HL-60 (cell line): ENCODE measurements around the gene SAC3D1.

Experiments
- DNase-seq, 2 experiments: peaks; one replicate each; pipeline ENCODE4 v3.0.0-alpha.2; 2010 to 2020; ENCODE audit warnings: low read depth in 1 of 2, low spot score in 1 of 2
- H3K27ac ChIP-seq: fragments of 250-450 bp; sonication (Bioruptor Pico); replicated peaks from 2 replicates; pipeline ENCODE4 v1.5.1; 2020; ENCODE audit warnings: mild to moderate bottlenecking, moderate library complexity
- H3K27me3 ChIP-seq: fragments of 250-450 bp; sonication (Bioruptor Pico); 2 replicates; pipeline ENCODE4 v1.5.1; 2021; ENCODE audit warnings: mild to moderate bottlenecking, moderate library complexity; ENCODE audit not compliant: insufficient read depth, poor library complexity, severe bottlenecking
- H3K4me3 ChIP-seq: replicated peaks from 2 replicates; pipeline ENCODE4 v1.5.1; 2011; ENCODE audit warnings: mild to moderate bottlenecking, control low read depth, low read length; ENCODE audit not compliant: insufficient read depth
- CTCF ChIP-seq: IDR thresholded peaks from one replicate; pipeline ENCODE4 v1.5.1; 2011; ENCODE audit warnings: low read length, control low read depth, inconsistent platforms; ENCODE audit not compliant: insufficient read depth
- GABPA ChIP-seq: IDR thresholded peaks from 2 replicates; pipeline ENCODE4 v1.6.1; 2012; ENCODE audit warnings: low read depth
- POLR2AphosphoS5 ChIP-seq: IDR thresholded peaks from 2 replicates; pipeline ENCODE4 v1.6.1; 2012; ENCODE audit warnings: low read depth
- REST ChIP-seq: IDR thresholded peaks from 2 replicates; pipeline ENCODE4 v1.6.1; 2012; ENCODE audit warnings: low read depth; ENCODE audit not compliant: insufficient replicate concordance
- SPI1 ChIP-seq: IDR thresholded peaks from 2 replicates; pipeline ENCODE4 v1.6.1; 2012; ENCODE audit warnings: low read depth, mild to moderate bottlenecking, borderline replicate concordance
- long read RNA-seq: library from polyadenylated mRNA; unstranded; transcript quantifications from one replicate; pipeline ENCODE4 v2.0.0, GENCODE V29; 2020

Gene SAC3D1
- long read RNA-seq, transcript SAC3D1-201 (2 exons, 1,566 nt), result major isoform, 5 of 7 reads
- long read RNA-seq, partial matches to known transcripts, result 0 of 7 reads
- long read RNA-seq, other reads (novel, unspliced or antisense), result 0 of 7 reads

DNA sequence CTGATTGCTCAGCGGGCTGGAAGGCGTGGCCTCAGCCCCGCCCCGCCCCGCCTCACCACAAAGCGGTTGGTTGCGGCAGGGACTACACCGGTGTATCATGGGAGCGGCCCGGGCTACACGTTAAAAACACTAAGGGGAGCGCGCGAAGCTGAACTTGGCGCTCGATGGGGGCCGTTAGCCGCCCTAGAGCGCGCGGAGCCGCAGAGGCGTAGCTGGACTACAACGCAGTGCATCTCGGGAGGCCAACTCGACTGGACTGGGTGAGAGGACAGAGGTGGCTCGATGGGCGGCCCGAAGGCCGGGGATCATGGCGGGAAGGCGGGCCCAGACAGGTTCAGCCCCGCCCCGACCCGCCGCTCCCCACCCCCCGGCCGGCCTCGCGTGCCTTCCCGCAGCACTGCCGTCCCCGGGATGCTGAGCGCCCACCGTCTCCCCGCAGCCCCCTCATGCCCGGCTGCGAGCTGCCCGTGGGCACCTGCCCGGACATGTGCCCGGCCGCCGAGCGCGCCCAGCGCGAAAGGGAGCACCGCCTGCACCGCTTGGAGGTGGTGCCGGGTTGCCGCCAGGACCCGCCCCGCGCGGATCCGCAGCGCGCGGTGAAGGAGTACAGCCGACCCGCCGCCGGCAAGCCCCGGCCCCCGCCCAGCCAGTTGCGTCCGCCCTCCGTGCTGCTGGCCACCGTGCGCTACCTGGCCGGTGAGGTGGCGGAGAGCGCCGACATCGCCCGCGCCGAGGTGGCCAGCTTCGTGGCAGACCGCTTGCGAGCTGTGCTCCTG, at the start of gene SAC3D1:
Gene SAC3D1, plus strand, starts transcription at position 364 of the 776 bp plus-strand sequence. Its CDS starts 83 bp downstream, at position 447.
- Histone ChIP-seq H3K27ac (peak within 1 kb of the TSS; percentile 86), H3K4me3 (peak within 1 kb of the TSS; percentile 67), H3K27me3 (no peaks in the 10 kb centered on the region)
- no peak for TF ChIP-seq SPI1
- TF ChIP-seq CTCF, result no peak
- TF ChIP-seq GABPA, result no peak
- TF ChIP-seq REST, result no peak
- TF ChIP-seq POLR2AphosphoS5, result peak; percentile 58; the same call in 1 of the 2 replicates
- DNase-seq, result peak; percentile 96 to 97

DNA sequence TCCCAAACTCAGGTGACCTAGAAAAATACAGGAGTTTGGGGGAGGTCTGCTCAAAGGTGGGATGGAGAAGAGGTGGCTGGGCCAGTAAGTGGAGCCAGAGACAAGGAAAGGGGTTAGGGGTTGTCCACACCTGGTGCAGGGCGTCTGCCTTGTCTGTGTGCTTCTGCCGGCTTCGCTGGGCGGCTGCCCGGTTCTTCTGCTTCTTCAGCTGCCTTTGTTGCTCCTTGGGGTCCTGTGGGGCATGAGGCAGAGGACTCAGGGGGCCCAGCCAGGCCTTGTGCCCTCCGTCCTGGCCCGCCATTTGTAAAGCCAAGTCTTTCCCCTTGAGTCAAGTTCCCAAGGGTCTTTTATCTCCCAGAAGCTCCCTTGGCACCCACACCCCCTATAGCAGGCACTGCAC, 46.7 kb upstream of the SAC3D1 start:
- Histone ChIP-seq H3K27me3 (no peaks in the 10 kb centered on the region), H3K27ac (no peak overlapping the region), H3K4me3 (no peak overlapping the region)
- TF ChIP-seq SPI1 (no peak), GABPA (no peak)
- no peak for DNase-seq

DNA sequence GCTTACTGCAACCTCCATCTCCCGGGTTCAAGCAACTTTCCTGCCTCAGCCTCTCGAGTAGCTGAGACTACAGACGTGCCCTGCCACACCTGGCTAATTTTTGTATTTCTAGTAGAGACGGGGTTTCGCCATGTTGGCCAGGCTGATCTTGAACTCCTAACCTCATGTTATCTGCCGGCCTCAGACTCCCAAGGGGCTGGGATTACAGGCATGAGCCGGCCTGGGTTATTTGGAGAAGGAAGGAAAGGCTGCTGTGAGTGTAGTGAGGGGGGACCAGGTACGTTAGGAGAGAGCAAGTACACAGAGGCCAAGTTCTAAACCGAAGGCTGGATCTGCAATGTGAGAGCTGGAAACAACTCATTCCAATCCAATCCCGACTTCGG, 44.7 kb upstream of the SAC3D1 start:
- no peak for DNase-seq
- Histone ChIP-seq H3K4me3 (no peak overlapping the region), H3K27me3 (no peaks in the 10 kb centered on the region), H3K27ac (no peak overlapping the region)
- TF ChIP-seq GABPA, result no peak

GRCh38 chr11:64996710-64997380, 44.2 kb upstream of the SAC3D1 start, which contains the start of gene BATF2:
Gene BATF2 (minus strand): TSS chr11:64996971. CDS start chr11:64996914, 57 bp downstream.
- no peak within 1 kb of the TSS for H3K27ac ChIP-seq
- no peaks in the 10 kb centered on the region for H3K27me3 ChIP-seq
- no peak for TF ChIP-seq GABPA
- TF ChIP-seq CTCF, result peak; percentile 21
- DNase-seq, result peak; percentile 47 to 52
- H3K4me3 ChIP-seq, result no peak within 1 kb of the TSS

GRCh38 chr11:64998141-64998540, 42.9 kb upstream of the SAC3D1 start:
- DNase-seq, result no peak
- Histone ChIP-seq H3K4me3 (no peak overlapping the region), H3K27me3 (no peaks in the 10 kb centered on the region), H3K27ac (no peak overlapping the region)
- TF ChIP-seq GABPA, result no peak
- TF ChIP-seq CTCF, result no peak
- TF ChIP-seq REST, result no peak
- TF ChIP-seq SPI1, result no peak
- no peak for TF ChIP-seq POLR2AphosphoS5
